Right kidney (tissue), 1 donor: ENCODE measurements around the gene NKD2.
"Not testable (repeated sequence)": the region's sequence is repeated elsewhere in the genome, so short reads cannot be mapped to it uniquely, and the experiment has no call there.

ENCODE experiments used
- DNase-seq: peaks from one replicate; pipeline ENCODE4 v3.0.0-alpha.2; 2016

NKD2 gene

GRCh38 chr5:1014346-1014745 lies 5.7 kb downstream of the NKD2 start:
- no peak for DNase-seq

- DNase-seq, result no peak
Measured at GRCh38 chr5:1014781-1015221, 6.2 kb downstream of the NKD2 start.

- DNase-seq, result no peak
Measured at GRCh38 chr5:1015507-1015906, 6.9 kb downstream of the NKD2 start.

- DNase-seq, result no peak
Measured at GRCh38 chr5:1016036-1016435, 7.4 kb downstream of the NKD2 start.

GRCh38 chr5:1016476-1016875 lies 7.9 kb downstream of the NKD2 start:
- no peak for DNase-seq

GRCh38 chr5:1017056-1017455 lies 8.5 kb downstream of the NKD2 start:
- no peak for DNase-seq

GRCh38 chr5:1017691-1018455 lies 9.3 kb downstream of the NKD2 start:
- no peak for DNase-seq

GRCh38 chr5:1018596-1018995 lies 10.0 kb downstream of the NKD2 start:
- no peak for DNase-seq

GRCh38 chr5:1019001-1019905 lies 10.7 kb downstream of the NKD2 start:
- DNase-seq, result no peak

GRCh38 chr5:1020452-1020961 lies 11.9 kb downstream of the NKD2 start:
- no peak for DNase-seq

- DNase-seq, result peak; percentile 71
Measured at GRCh38 chr5:1021136-1021968, 12.8 kb downstream of the NKD2 start.

- DNase-seq, result not testable (repeated sequence)
Measured at GRCh38 chr5:1021969-1022336, 13.4 kb downstream of the NKD2 start.

GRCh38 chr5:1026700-1027621 lies 18.4 kb downstream of the NKD2 start:
- DNase-seq, result no peak

- no peak for DNase-seq
Measured at GRCh38 chr5:1027631-1028441, 19.2 kb downstream of the NKD2 start.

GRCh38 chr5:1028481-1029281 lies 20.1 kb downstream of the NKD2 start:
- no peak for DNase-seq

GRCh38 chr5:1029282-1029944 lies 20.8 kb downstream of the NKD2 start:
- no peak for DNase-seq

GRCh38 chr5:1029945-1030625 lies 21.5 kb downstream of the NKD2 start:
- DNase-seq, result no peak

- no peak for DNase-seq
Measured at GRCh38 chr5:1030801-1031271, 22.2 kb downstream of the NKD2 start.
